ENCODE data around the gene CDRT15L2. TPM values are rescaled to one million over a fixed set of nuclear protein-coding genes. Genes with fewer than 3 reads are reported as not detected.

The CDRT15L2 gene
- polyA plus RNA-seq, 2 of the 4 experiments (the other 2 are of a cell fraction), result not detected

DNA sequence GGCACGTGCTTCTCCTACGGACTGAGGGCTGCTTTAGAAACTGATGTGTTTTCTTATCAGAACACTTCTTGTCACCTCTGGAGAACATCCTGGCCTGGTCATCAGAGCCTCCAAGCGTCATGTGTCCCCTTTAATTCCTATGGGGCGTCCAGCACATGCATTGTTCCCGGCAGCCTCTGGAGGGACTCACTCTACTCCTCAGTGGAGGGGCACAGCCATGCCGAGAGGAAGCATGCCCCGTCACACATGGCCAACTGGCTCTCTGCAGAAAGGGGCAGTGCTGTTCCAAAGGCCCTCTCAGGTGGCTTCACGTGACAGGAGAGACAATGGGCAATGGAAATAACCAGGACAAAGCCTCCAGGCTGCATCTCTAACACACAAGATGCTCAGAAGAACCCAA lies 31.8 kb downstream of the CDRT15L2 start:
- ChIA-PET POLR2A (no interaction called here), CTCF (no interaction called here)
- ATAC-seq, result peak in 1 of 2 experiments; percentile 69; a peak in 3 of 6 replicates
- no peak for FAIRE-seq
- no peak overlapping the region for H3K4me3 ChIP-seq
- no peak overlapping the region for H3K4me2 ChIP-seq
- WGBS (ENCODE audit: missing lambda C conversion rate), result 52% methylated on average over 8 of the region's 8 CpGs
- no peaks in the 10 kb centered on the region for H3K4me1 ChIP-seq
- DNase-seq (ENCODE audit: low read depth in 1 of 2, low spot score in 1 of 2), result no peak
- TF ChIP-seq, protein P1, sequence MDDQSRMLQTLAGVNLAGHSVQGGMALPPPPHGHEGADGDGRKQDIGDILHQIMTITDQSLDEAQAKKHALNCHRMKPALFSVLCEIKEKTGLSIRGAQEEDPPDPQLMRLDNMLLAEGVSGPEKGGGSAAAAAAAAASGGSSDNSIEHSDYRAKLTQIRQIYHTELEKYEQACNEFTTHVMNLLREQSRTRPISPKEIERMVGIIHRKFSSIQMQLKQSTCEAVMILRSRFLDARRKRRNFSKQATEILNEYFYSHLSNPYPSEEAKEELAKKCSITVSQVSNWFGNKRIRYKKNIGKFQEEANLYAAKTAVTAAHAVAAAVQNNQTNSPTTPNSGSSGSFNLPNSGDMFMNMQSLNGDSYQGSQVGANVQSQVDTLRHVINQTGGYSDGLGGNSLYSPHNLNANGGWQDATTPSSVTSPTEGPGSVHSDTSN (IDR thresholded peaks at IDR 0.05), result no peak
- no peak for TF ChIP-seq JUNB (IDR thresholded peaks at IDR 0.05)
- no peak for TF ChIP-seq SREBF2 (IDR thresholded peaks at IDR 0.05)
- no peak for TF ChIP-seq FOXS1 (CRISPR knock-in tag; IDR thresholded peaks at IDR 0.05)
- TF ChIP-seq, protein P2, sequence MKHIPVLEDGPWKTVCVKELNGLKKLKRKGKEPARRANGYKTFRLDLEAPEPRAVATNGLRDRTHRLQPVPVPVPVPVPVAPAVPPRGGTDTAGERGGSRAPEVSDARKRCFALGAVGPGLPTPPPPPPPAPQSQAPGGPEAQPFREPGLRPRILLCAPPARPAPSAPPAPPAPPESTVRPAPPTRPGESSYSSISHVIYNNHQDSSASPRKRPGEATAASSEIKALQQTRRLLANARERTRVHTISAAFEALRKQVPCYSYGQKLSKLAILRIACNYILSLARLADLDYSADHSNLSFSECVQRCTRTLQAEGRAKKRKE (CRISPR knock-in tag; IDR thresholded peaks at IDR 0.05; ENCODE audit: low read depth), result no peak
- no peak for TF ChIP-seq HOXA7 (CRISPR knock-in tag; IDR thresholded peaks at IDR 0.05)
- TF ChIP-seq MAFK (IDR thresholded peaks at IDR 0.05; ENCODE audit: partially characterized antibody), result no peak
- TF ChIP-seq, protein P3, sequence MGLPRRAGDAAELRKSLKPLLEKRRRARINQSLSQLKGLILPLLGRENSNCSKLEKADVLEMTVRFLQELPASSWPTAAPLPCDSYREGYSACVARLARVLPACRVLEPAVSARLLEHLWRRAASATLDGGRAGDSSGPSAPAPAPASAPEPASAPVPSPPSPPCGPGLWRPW (IDR thresholded peaks at IDR 0.05), result no peak
- no peak for TF ChIP-seq ESRRA (IDR thresholded peaks at IDR 0.05; ENCODE audit: borderline replicate concordance, low read length)
- TF ChIP-seq ZFP36 (IDR thresholded peaks at IDR 0.05; ENCODE audit: borderline replicate concordance, partially characterized antibody), result no peak
- TF ChIP-seq EHF (CRISPR knock-in tag; IDR thresholded peaks at IDR 0.05), result no peak
- no peak for TF ChIP-seq RNF2 (IDR thresholded peaks at IDR 0.05; ENCODE audit: borderline replicate concordance, low read depth)
- TF ChIP-seq, protein P4, sequence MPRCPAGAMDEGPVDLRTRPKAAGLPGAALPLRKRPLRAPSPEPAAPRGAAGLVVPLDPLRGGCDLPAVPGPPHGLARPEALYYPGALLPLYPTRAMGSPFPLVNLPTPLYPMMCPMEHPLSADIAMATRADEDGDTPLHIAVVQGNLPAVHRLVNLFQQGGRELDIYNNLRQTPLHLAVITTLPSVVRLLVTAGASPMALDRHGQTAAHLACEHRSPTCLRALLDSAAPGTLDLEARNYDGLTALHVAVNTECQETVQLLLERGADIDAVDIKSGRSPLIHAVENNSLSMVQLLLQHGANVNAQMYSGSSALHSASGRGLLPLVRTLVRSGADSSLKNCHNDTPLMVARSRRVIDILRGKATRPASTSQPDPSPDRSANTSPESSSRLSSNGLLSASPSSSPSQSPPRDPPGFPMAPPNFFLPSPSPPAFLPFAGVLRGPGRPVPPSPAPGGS (IDR thresholded peaks at IDR 0.05), result no peak
- no peak for TF ChIP-seq BHLHE40 (IDR thresholded peaks at IDR 0.05; ENCODE audit: low read depth, low read length)
- TF ChIP-seq JUN (IDR thresholded peaks at IDR 0.05), result no peak
- no peak for TF ChIP-seq HDAC2 (IDR thresholded peaks at IDR 0.05)
- no peak for TF ChIP-seq NPAS2 (CRISPR knock-in tag; IDR thresholded peaks at IDR 0.05; ENCODE audit: borderline replicate concordance)
- no peak overlapping the region for H3K27ac ChIP-seq
- no peaks in the 10 kb centered on the region for H3K9me3 ChIP-seq

DNA sequence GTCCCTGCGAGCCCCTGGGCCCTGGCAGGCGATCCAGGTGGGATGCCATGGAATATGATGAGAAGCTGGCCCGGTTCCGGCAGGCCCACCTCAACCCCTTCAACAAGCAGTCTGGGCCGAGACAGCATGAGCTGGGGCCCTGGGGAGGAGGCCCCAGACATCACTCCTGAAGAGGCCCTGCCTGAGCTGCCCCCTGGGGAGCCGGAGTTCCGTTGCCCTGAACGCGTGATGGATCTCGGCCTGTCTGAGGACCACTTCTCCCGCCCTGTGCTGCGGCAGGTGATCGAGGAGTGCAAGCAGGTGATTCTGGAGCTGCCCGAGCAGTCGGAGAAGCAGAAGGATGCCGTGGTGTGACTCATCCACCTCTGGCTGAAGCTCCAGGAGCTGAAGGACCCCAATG lies 33.1 kb downstream of the CDRT15L2 start:
- TF ChIP-seq POLR2AphosphoS2 (conservative IDR thresholded peaks at IDR 0.05; ENCODE audit: low read length) (no peak), HOXB5 (CRISPR knock-in tag; IDR thresholded peaks at IDR 0.05) (no peak)
- H3K4me3 ChIP-seq, result no peak overlapping the region
- no peaks in the 10 kb centered on the region for H3K9me3 ChIP-seq
- CTCF ChIA-PET, result no interaction called here
- ATAC-seq, result no peak
- H3K4me2 ChIP-seq, result no peak overlapping the region
- H3K4me1 ChIP-seq, result no peaks in the 10 kb centered on the region
- no peak for DNase-seq (ENCODE audit: low read depth in 1 of 2, low spot score in 1 of 2)
- FAIRE-seq, result no peak
- POLR2A ChIA-PET, result no interaction called here
- H3K27ac ChIP-seq, result no peak overlapping the region
- 85% methylated on average over 15 of the region's 16 CpGs for WGBS (ENCODE audit: missing lambda C conversion rate)

DNA sequence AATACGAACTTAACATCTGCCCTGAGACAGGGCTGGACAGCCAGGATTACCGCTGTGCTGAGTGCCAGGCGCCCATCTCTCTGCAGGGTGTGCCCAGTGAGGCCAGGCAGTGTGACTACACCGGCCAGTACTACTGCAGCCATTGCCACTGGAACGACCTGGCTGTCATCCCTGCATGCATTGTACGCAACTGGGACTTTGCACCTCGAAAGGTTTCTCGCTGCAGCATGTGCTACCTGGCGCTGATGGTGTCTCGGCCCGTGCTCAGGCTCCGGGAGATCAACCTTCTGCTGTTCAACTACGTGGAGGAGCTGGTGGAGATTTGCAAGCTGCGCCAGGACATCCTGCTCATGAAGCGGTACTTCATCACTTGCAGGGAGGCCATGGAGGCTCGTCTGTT lies 33.7 kb downstream of the CDRT15L2 start:
- ATAC-seq, result no peak
- Histone ChIP-seq H3K9me3 (no peaks in the 10 kb centered on the region), H3K27ac (no peak overlapping the region), H3K4me1 (no peaks in the 10 kb centered on the region), H3K4me3 (no peak overlapping the region), H3K4me2 (no peak overlapping the region)
- ChIA-PET CTCF (interaction anchor here (0.9 kb wide), 1 partner anchor 21 kb away, joined by 3 read pairs; no protein-coding TSS in a partner anchor), POLR2A (no interaction called here)
- WGBS (ENCODE audit: missing lambda C conversion rate), result 60% methylated on average over 16 of the region's 16 CpGs
- FAIRE-seq, result no peak
- DNase-seq (ENCODE audit: low read depth in 1 of 2, low spot score in 1 of 2), result no peak
- no peak for TF ChIP-seq ZNF302 (CRISPR knock-in tag; IDR thresholded peaks at IDR 0.05)
- TF ChIP-seq, protein P5, sequence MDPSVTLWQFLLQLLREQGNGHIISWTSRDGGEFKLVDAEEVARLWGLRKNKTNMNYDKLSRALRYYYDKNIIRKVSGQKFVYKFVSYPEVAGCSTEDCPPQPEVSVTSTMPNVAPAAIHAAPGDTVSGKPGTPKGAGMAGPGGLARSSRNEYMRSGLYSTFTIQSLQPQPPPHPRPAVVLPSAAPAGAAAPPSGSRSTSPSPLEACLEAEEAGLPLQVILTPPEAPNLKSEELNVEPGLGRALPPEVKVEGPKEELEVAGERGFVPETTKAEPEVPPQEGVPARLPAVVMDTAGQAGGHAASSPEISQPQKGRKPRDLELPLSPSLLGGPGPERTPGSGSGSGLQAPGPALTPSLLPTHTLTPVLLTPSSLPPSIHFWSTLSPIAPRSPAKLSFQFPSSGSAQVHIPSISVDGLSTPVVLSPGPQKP (IDR thresholded peaks at IDR 0.05; ENCODE audit: low read depth, low read length), result no peak
- no peak for TF ChIP-seq RCOR1 (IDR thresholded peaks at IDR 0.05; ENCODE audit: low read depth, low read length)

Data from A549 (cell line).